Fibroblast of the aortic adventitia (primary cell): Measurements from ENCODE around the gene HOXA6. TPM values are rescaled to one million over a fixed set of nuclear protein-coding genes. Genes with fewer than 3 reads are reported as not detected.

Experiments
- DNase-seq: peaks from one replicate; pipeline ENCODE4 v3.0.0-alpha.2; 2010; ENCODE audit warnings: low read depth
- H3K4me3 ChIP-seq: 2 replicates; pipeline ENCODE4 v1.5.1; 2011; ENCODE audit warnings: low read depth, mild to moderate bottlenecking, control low read depth, low read length, moderate library complexity
- total RNA-seq: library from RNA; depleted of rRNA; stranded (reverse); fragments of >200 nt; gene quantifications from 2 replicates; pipeline ENCODE4 v1.2.3, GENCODE V29; 2012; ENCODE audit warnings: low replicate concordance
- TF ChIP-seq, protein P1 (sequence below): IDR thresholded peaks from 2 replicates; pipeline ENCODE4 v1.5.1; 2011; ENCODE audit warnings: mild to moderate bottlenecking, low read length, control low read depth, inconsistent platforms; ENCODE audit not compliant: insufficient read depth

Gene HOXA6
- total RNA-seq, 1 donor = not detected

DNA sequence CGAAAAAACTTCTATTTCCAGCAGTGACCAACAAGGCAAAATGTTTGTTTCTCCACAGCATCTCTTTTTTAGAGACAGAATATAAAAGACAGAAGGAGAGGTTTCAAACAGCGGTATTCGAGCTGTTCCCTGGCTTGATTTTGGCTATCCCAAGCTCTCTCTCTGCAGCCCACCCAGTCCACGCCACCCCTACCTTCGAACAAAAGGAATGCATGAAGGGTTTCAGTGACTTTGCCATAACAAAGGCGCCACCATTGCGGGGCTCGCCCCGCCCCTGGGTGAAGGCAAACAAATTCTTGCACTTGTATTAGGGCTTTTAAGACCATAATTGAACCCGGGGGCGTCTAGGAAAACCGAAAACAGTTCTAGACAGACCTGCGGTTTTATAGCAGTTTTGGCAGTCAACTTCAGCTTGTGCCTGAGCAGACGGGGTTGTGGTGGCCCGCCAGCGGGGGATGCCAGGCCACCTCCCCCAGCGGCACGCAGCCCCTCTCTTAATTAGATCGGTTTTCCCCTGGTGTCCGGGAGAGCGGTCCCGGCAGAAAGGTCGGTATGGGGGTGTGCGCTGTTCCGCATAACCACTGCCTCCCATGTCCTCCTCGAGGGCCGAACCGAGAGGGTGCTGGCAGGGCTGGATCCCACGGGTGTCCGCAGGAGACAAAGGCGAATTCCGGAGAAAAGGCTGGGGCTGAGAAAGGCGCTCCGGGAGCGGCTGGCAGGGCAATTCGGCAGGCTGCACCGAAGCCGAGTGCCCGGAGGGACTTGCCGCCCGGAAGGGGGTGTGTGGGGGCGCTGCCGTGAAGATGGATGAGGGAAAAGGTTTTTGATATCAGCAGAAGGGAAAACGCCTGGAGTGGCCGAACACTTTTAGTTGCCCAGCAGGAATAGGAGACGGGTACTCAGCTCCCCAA, 40.2 kb upstream of the HOXA6 start:
- no peak for DNase-seq
- TF ChIP-seq, protein P1, sequence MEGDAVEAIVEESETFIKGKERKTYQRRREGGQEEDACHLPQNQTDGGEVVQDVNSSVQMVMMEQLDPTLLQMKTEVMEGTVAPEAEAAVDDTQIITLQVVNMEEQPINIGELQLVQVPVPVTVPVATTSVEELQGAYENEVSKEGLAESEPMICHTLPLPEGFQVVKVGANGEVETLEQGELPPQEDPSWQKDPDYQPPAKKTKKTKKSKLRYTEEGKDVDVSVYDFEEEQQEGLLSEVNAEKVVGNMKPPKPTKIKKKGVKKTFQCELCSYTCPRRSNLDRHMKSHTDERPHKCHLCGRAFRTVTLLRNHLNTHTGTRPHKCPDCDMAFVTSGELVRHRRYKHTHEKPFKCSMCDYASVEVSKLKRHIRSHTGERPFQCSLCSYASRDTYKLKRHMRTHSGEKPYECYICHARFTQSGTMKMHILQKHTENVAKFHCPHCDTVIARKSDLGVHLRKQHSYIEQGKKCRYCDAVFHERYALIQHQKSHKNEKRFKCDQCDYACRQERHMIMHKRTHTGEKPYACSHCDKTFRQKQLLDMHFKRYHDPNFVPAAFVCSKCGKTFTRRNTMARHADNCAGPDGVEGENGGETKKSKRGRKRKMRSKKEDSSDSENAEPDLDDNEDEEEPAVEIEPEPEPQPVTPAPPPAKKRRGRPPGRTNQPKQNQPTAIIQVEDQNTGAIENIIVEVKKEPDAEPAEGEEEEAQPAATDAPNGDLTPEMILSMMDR = no peak
- H3K4me3 ChIP-seq = no peak overlapping the region

DNA sequence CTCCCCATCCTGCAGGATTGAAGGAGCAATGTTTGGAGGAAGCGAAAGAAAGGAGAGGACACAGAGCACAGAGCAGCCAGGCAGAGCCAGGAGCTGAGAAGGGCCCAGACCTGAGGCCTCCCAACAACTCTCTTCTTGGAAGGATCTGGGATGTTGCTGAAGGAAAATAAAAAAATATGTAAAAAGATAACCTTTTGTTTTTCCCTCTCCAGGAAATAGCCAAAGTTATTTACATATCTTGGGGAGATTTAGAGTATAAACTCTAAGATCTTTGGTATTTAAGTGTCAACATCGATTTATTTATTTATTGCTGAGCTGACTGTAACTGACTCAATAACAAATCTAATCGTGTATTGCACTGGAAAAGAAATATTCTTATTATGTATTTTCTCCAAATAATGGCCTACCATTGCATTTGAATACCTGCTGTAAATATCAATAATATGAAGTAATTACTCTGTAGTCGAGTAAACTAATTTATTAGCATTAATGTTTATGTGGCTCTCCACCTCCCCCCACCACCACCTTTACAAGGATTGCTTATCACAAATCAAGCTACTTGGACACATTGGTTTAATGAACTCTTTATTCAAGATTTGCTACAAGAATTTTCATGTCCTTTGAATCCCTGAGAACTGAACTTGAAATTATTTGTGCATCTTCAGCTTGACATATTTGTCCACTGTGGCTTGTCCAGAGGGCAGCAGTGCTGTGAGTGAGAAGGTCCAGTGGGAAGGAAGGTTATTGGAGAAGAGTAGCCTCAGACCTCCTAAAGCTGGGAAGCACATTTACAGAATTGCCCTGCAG, 39.3 kb upstream of the HOXA6 start:
- TF ChIP-seq, protein P1 = no peak
- H3K4me3 ChIP-seq = no peak overlapping the region
- DNase-seq = no peak

DNA sequence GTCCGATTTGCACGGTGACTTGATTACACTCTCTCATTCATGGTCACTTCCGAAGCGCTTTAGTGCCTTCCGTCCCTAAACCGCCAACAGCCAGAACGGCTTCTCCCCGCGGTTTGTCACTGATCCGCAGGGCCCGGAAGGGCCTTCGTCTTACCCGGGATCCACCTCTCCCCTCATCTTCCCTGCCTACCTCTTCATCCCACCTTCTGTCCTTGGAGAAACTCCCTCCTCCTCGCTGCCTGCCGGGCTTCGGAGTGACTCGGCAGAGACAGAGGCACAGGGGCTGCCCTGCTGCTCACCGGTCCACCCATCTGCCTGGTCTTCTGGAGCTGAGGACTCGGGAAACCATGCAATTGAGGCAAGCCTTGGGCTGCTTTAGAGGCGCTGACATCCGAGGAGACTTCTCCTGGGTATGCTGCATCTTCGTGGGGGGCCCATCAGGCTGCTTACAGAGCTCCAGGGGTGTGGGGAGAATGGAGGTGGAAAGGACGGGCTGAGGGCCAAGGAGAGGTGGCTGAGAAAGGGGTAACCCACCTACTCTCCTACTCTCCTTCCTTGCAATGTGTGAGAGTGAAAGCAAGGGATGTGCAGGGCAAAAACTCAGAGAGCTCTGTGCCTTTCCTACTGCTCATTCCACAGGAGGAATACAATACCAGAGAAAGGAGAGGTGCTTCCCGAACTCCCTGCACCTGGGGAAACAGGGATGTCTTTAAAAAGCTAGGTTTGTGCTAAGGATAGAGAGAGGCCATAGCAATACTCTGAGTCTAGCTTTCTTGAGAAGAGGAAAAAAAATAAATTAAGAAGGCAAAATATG, 38.5 kb upstream of the HOXA6 start:
- DNase-seq = no peak
- H3K4me3 ChIP-seq = no peak overlapping the region
- TF ChIP-seq, protein P1 = no peak

DNA sequence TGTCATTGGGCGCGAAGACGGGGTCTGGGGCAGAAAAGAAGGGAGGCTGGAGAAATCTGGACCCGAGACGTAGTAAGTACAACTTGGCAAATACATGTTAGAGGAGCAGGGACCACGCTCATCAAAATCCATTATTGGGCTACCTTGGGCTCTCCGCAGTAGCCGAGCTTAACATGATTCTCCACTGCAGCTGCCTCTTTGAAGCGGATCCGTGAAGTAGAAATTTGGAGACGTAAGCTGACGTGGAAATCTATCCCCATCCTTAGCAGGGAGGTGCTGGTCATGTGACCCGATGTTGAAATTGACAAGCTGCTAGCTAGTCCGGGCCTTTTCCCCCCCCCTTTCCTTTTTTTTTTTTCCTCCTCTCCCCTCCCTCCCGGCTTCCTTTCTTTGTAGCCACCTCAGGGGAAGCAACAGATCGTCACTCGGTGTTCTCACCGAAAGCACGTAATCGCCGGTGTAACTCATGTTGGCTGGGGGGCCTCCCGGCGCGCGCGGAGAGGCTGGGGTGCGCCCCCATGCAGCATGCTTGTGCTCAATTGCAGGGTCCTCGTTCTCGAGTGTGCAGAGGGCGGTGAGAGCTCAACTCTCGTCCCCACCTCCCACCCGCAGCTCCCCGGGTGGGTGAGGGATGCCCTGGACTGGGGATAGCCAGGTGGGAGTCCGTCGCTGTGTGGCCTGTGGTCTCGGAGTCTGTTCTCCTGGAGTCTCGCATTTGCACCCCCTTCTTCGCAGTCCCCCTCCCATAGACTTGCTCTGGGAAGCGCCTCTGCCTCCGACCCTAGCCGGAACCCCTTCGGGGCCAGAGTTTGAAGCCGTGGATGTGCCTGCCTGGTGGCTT, 37.7 kb upstream of the HOXA6 start, which contains the start of gene HOXA11:
TSS of gene HOXA11 (minus strand) at position 220 of the 841 bp plus-strand sequence. CDS start at position 132, 88 bp downstream.
- peak within 1 kb of the TSS; percentile 33 for H3K4me3 ChIP-seq
- TF ChIP-seq, protein P1 = no peak
- no peak for DNase-seq

DNA sequence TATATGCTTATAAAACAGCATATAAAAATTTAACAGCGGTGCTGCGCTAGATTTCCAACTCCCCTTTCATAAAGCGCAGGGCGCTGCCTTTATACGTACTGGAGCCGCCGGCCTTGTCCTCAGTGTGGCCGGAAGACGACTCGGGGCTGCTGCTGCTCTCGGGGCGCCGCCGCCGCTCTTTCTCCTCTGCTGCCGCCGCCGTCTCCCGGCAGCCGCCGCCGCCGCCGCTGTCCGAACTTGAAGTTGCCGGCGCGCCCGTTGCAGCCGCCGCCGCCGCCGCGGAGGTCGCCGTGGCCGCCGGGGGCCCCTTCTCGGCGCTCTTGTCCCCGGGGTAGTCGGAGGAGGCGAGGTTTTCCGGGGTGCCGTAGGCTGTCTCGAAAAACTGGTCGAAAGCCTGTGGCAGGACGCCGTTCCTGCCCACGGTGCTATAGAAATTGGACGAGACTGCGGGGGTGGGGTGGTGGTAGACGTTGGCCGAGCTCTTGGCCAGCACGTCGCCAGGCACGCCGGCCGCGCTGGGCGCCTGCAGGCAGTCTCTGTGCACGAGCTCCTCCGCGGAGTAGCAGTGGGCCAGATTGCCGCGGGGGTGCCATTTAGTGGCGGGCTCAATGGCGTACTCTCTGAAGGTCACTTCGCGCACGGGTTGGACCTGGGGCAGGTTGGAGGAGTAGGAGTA, 36.9 kb upstream of the HOXA6 start:
- TF ChIP-seq, protein P1 = no peak
- H3K4me3 ChIP-seq = peak overlapping the region; percentile 33
- DNase-seq = no peak
